ENCODE results near the gene XPOT.

GRCh38 chr12:64418209-64418608 lies 14.0 kb downstream of the XPOT start:
- TF ChIP-seq SIN3A (IDR thresholded peaks at IDR 0.05; ENCODE audit: borderline replicate concordance, insufficient read depth, low read depth, low read length) (no peak), POLR2AphosphoS5 (IDR thresholded peaks at IDR 0.05; ENCODE audit: low read depth, low read length) (no peak)
